Suppressor macrophage treated with lipopolysaccharide for 4 hours (primary cell): ENCODE results near the gene STRA6.

Experiments
- DNase-seq: peaks from one replicate; pipeline ENCODE4 v3.0.0-alpha.2; 2020

STRA6 gene

DNA sequence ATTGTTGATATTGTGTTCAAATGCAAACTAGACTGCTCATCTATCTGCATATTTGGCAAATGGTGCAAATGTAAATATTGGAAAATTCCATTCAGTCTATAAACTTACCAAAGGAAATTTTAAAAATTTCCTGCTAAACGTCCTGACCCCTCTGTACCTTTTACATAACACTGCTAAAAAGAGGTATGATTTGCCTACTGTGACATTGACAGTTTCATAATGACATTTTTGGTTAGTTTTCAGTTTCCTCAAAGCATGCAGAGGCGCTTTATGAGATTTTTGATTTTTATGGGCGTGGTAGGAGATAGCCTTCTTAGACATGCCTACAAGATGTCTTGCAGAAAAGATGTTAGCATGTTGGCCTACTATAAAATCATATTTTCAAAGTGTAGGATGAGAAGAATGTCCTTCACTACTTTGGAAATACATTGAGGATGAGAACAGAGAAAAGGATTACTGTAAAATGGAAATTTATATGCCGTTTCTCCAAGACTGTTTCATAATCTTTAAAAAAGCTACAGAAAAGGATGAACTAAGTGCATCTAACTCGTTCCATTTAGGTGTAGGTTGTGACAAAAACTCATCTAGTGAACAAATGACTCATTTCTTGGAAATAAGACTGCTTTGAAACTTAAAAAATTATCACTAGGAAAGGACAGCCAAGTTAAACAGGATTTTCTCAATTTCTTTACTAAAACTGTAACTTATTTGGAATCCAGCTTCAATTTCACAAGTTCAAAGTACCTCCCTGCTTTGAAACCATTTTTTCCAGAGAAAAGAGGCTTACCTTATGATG is 43.5 kb downstream of the STRA6 start:
- no peak for DNase-seq

DNA sequence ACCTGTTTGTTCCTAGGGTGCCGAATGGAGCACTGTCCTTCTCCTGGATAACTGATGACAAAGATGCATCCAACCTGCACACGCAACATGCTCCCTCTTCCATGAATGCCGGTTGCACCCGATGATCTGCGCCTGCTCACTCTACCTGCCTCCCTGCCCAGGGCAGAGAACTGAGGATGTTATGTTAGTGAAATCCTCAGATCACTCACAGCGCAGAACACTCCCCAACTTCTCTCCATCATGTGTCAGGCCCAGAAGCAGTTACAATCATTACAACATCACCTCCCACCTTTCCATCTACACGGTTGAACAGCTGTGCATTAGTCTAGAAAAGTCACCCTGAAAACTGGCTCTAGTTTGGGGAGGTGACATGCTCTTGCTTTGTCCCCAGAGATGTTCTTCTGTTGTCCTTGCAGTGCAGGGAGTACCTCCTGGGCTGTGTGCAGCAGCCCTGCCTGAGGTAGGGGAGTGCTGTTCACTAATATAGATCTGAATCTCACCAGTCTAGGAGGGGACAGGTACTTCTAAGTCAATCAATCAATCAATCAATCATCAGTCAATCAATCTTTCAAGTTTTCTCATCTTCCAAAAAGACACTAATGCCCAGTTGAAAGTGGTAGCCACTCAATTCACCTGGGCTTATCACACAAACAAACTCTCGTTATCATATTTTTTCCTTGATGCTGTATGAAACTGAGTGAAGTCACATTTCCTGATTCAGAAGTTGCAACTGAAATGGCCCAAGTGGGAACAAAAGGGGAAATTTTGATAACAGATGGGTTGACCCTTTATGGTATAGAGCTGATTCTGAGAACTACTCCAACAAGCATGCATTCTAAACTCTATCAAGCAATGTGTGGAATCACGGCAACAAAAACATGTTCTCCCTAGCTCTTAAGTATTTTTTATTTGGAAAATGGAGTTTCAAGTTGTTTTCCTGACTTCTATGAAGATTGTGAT is 44.4 kb downstream of the STRA6 start:
- no peak for DNase-seq

DNA sequence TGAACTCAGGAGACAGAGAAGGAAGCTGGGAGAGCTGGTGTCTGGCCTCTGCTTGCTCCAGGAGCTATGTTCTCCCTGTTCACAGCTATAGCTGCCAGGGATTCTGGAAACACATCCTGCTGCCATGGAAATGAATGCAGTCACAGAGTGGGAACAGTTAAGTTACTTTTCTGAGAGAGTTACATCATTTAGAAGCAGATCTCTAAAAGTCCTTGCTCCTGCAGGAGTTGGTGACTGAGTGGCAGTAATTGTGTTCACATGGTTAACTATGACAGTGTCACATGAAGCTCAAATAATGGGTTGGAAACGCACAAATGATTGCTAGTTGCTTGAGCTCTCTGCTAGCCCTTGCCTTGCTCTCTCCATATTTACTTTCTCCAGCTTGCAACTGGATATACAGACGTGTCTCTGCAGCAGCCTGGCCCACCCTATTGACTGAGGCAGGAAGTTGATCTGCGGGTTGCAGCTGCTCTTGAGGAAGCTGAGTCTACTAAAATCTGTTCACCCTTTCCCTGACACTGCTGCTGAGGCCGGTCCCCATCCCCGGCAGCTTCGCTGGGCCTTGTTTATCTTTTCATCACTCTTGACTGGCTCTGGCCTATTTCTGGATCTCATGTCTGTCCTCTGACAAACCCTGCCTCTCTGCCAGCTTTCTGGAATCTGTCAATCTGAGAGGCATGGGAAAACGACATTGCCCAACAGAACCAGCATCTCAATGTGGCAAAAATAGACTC is 45.7 kb downstream of the STRA6 start:
- no peak for DNase-seq

DNA sequence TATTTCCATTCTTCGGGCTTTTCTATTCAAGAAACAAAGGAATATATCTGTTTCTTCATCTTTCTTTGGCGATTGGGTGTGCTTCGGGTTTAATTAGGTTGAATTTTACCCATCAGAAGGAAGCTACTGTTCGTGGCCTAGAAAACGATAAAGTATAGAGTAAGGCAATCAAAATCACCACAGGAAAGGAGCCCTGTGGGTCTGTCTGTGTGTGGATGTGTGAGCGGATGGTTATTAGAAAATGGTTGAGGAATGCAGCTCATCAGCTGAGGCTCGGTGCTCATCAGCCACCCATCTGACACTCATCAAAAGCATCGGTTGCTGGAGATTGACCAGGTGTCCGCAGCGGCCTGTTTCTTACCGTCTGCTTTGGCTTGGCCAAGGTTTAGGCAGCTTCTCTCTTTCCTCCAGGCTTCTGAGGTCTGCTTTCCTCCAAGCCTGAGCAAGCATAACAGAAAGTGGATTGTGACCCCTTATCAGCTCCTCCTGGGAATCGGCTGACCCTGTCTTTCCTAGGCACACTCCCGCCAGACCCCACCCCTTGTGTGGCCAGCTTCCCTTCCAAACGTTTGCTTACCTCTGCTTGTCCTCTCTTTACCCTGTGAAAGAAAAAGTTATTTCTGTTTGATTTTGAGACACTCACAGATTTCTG is 46.7 kb downstream of the STRA6 start:
- no peak for DNase-seq

DNA sequence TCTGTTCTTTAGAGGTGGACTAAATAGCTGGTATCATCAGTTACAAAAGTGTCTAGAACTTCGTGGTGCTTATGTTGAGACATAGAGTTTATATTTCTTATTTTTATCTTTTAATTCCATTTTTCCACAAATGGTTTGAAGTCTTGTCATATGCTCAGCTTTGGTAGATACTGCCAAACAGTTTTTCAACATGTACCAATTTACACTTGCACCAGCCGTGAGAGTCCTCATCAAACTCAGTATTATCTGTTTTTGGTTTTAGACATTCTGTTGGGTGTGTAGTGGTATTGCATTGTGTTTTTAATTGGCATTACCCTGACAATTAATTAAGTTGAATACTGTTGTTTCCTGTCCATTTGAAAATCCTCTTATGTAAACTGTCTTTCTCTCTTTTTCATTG is 55.5 kb downstream of the STRA6 start:
- DNase-seq, result no peak

DNA sequence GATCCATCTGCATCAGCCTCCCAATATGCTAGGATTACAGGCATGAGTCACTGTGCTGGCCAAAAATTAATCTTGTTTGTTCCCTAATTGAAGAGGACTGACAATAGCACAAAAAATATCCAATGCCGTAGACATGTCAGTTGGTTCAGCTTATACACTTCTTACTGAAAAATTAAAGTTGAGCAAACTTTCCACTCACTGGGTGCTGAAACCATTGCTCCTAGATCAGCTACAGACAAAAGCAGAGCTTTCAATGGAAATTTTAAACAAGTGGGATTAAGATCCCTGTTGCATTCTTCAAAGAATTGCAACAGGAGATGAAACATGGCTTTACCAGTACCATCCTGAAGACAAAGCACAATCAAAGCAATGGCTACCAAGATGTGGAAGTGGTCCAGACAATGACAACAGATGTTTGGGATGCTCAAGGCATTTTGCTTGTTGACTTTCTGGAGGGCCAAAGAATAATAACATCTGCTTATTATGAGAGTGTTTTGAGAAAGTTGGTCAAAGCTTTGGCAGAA is 56.2 kb downstream of the STRA6 start:
- no peak for DNase-seq

DNA sequence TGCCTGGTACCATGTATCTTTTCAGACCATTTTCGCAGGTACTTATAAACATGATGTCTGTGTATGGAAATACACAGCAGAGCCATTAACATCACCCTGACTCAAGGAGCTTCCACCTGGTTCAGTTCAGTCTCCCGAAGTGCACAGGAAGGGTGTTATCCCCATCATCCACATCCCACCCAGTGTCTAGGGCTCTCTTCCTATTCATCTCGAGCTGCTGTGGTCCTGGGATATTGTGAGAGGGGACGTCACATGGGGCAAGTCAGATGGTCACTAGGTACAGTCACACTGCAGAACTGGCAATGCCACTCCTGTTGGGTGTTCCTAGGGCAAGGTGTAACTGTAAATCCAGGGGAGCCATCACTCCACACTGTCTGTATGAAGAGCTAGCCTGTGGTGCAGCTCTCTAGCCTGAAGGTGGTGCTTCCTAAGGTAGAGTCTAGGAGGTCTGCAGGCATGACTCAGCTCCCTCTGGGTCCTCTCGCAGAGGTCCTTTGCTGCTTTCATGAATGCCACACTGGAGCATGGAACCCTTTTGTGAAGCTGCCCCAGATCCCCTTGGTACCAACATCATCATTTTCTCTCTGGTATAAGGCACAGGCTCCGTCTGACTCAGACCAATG is 58.3 kb downstream of the STRA6 start:
- no peak for DNase-seq

DNA sequence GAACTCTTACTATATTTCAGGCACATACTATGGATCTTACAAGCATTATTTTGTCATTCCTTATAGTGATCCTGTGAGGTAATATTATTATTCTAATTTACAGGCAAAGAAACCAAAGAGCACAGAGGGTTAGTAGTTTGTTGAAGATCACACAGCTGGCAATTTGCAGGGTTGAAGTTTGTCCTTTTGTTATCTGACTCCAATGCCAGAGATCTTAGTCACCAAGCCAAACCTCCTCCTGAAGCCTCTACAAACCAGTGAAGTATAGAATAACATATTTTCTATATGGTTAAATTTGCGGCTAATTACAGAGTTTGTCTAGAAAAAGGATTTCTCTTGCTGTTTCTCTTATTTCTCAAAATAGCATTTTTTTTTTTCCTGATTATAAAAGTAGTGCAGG is 61.0 kb downstream of the STRA6 start:
- DNase-seq, result no peak

DNA sequence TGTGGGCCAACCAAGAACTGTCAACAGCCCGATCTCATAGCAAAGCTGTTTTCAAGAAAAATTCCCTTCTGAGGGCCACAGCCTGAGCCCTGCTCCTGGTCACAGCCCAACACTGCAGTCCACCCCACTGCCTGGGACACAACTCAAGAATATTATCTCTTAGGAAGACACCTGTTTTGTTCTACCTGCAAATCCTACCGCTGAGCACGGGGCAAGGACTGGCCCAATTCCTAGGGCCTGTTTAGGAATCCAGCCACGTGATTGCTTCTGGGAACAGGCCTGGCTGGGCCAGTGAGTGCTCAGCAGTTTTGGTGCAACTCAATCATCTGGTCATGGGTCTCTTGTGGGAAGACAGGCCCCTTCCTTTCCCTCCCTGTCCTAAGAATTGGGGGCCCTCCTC is 63.9 kb downstream of the STRA6 start:
- DNase-seq, result no peak

DNA sequence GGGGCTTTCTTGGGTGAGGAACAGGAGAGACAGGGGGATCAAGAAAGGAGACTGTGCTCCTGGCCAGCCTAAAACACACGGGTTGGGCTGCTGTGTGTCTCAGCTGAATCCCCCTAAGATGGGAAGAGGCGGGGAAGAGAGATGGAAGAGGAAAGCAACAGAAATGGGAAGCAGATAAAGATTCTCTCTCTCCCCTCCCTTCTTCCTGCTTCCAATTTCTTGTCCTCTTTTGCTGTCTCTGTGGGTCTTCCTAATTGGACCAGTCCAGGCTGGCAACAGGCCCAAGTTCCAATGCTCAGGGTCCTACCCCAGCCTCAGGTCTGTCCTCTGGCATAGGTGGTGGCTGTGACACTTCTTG is 65.1 kb downstream of the STRA6 start:
- DNase-seq, result no peak

DNA sequence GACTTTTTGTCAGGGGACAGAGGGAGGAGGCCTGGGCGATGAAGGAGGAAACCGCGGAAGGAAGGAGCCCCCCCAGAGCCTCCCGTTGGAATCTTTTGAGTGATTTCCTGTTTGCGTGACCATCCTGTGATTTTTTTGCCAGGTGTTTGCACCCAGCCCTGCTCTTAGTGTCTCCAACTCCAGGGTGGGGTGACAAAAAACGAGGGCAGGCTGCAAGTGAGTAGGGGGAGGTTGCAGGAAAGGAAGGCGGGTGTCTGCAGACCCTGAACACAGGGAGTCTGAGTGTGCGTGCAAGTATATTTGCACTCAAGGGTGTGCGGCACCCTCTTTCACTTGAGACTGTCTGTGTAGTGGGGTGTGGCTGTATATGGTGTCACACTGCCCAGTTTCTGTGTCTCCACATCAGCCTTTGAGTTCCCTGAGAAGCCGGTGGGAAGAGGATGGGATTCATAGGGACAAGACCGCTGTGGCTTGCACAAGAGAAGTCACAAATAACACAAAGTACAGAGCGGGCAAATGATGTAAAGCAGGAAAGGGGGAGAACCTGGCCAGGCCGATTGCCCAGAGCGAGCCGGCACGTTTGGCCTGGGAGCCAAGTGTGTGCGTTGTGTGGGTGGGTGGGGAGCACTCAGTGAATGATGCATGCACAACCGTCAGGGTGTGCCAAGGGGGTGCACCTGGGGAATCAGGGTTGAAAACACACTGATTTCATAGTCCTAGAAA is 65.6 kb downstream of the STRA6 start:
- DNase-seq, result no peak

DNA sequence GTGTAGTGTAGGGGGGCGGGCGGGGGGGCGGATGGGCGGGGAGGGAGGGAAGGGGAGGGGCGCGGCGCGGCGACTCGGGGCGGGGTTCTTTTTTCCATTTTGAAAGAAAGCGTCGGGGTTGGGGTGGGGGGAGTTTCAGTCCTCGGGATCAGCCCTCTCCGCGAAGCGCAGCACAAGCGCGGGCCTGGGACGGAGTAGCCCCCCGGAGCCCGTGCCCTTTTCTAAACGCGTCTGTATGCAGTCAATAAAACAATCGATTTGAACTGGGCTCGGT is 66.1 kb downstream of the STRA6 start:
- no peak for DNase-seq

DNA sequence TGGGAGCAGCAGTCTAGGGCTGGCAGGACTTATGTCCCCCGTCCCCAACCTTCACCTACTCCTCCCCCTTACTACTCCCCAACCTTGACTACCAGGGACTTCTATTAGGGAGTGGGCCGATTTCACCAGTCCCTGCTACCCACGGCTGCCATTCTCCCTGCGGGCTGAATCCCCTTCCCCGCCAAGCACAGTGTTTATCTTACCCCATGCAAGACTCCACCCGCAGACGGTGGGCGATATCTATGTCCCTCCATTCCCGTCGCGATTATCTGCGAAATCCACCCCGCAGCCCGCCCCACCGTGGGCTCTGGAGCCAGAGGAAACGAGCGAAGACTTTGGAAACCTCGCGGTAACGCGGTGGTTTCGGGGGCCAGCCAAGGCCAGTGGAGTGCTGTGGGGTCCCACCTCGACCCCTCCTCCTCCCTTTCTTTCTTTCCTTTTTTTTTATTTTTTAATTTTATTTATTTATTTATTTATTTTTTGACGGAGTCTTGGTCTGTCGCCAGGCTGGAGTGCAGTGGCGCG is 67.5 kb downstream of the STRA6 start:
- no peak for DNase-seq

DNA sequence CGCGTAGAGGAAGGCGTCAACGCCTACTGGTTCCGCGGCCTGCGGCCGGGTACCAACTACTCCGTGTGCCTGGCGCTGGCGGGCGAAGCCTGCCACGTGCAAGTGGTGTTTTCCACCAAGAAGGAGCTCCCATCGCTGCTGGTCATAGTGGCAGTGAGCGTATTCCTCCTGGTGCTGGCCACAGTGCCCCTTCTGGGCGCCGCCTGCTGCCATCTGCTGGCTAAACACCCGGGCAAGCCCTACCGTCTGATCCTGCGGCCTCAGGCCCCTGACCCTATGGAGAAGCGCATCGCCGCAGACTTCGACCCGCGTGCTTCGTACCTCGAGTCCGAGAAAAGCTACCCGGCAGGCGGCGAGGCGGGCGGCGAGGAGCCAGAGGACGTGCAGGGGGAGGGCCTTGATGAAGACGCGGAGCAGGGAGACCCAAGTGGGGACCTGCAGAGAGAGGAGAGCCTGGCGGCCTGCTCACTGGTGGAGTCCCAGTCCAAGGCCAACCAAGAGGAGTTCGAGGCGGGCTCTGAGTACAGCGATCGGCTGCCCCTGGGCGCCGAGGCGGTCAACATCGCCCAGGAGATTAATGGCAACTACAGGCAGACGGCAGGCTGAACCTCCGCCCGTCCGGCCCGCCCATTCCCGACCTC is 68.1 kb downstream of the STRA6 start:
- peak; percentile 76 for DNase-seq

DNA sequence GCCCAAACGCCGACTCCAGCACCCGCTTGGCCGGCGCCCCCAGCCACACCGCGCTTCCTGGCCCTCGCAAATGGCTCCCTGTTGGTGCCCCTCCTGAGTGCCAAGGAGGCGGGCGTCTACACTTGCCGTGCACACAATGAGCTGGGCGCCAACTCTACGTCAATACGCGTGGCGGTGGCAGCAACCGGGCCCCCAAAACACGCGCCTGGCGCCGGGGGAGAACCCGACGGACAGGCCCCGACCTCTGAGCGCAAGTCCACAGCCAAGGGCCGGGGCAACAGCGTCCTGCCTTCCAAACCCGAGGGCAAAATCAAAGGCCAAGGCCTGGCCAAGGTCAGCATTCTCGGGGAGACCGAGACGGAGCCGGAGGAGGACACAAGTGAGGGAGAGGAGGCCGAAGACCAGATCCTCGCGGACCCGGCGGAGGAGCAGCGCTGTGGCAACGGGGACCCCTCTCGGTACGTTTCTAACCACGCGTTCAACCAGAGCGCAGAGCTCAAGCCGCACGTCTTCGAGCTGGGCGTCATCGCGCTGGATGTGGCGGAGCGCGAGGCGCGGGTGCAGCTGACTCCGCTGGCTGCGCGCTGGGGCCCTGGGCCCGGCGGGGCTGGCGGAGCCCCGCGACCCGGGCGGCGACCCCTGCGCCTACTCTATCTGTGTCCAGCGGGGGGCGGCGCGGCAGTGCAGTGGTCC is 68.7 kb downstream of the STRA6 start:
- no peak for DNase-seq

DNA sequence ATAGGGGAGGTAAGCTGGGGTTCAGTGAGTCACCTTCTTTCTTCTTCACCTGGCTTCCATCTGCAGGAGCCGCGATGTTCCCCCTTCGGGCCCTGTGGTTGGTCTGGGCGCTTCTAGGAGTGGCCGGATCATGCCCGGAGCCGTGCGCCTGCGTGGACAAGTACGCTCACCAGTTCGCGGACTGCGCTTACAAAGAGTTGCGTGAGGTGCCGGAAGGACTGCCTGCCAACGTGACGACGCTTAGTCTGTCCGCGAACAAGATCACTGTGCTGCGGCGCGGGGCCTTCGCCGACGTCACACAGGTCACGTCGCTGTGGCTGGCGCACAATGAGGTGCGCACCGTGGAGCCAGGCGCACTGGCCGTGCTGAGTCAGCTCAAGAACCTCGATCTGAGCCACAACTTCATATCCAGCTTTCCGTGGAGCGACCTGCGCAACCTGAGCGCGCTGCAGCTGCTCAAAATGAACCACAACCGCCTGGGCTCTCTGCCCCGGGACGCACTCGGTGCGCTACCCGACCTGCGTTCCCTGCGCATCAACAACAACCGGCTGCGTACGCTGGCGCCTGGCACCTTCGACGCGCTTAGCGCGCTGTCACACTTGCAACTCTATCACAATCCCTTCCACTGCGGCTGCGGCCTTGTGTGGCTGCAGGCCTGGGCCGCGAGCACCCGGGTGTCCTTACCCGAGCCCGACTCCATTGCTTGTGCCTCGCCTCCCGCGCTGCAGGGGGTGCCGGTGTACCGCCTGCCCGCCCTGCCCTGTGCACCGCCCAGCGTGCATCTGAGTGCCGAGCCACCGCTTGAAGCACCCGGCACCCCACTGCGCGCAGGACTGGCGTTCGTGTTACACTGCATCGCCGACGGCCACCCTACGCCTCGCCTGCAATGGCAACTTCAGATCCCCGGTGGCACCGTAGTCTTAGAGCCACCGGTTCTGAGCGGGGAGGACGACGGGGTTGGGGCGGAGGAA is 69.6 kb downstream of the STRA6 start:
- DNase-seq, result no peak

DNA sequence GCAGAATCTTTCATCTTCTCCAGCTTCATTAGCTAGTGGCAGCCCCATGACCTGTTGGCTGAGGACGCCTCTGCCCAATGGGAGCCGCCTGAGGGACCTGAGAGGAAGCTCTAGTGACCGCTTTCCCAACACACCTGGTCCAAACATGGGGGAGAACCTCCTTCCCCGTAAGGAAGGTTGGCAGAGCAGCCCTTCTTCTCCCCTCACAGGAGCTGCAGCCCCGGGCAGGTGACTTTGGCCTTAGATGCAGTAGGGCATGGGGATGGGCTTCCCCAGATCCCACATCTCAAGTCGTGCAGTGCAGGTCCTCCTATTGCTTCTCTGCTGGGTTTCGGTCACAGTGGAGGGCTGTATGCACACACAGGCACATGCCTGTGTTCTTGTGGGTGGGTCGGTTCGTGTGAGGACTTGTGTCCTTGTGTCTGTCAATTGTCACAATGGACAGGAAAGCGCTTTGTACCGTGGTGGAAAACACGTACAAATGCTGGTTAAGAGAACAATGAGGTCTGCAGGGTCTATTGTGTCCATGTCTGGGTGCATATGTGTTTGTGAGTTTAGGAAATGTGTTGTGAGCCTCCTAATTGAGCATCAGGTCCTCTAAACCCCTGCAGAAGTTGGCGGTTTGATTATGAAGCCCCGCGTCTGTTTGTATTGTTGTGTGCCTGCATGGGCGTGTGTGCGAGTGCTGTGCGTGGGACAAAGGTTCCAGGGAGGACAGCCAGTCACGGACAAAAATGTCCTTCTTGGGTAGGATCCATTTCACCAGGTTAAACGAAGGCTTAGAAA is 70.8 kb downstream of the STRA6 start:
- DNase-seq, result no peak
